NCI-H1417 (cell line): Measurements from ENCODE around the gene DLX6.
"Not testable (repeated sequence)": the region's sequence is repeated elsewhere in the genome, so short reads cannot be mapped to it uniquely, and the experiment has no call there.

ENCODE experiments used
- DNase-seq, 3 experiments: peaks; one replicate each; lab custom pipeline; 2025; lab: John Stamatoyannopoulos, UW

The DLX6 gene

DNA sequence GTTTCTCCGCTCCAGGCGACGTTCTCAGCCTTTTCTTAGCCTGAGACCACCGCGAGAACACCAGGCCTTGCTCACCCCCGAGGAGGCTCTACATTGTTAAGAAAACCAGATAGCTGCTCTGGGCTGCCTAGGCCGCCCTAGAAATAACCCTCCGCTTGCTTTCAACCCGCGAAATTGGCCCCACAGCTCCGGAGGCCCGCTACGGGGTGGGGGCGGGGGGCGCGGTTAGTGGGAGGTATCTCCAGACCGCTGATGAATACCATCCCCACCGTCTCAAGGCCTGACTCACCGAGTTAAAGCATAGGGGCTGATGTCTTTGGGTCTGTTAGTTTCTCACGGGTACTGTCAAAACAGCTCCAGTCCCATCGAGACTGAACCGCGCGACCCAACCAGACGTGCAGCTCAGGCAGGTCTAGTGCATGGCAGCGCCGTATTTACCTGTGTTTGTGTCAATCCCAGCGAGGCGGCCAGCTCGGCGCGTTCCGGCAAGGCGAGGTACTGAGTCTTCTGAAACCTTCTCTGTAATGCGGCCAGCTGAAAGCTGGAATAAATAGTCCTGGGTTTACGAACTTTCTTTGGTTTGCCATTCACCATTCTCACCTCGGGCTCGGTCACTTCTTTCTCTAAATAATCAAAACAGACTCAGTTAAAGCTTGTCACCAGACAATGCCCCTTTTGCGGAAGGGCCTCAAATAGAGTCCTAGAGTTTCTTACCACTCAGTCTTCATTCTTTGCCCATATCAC, 16.6 kb downstream of the DLX6 start:
- no peak for DNase-seq

DNA sequence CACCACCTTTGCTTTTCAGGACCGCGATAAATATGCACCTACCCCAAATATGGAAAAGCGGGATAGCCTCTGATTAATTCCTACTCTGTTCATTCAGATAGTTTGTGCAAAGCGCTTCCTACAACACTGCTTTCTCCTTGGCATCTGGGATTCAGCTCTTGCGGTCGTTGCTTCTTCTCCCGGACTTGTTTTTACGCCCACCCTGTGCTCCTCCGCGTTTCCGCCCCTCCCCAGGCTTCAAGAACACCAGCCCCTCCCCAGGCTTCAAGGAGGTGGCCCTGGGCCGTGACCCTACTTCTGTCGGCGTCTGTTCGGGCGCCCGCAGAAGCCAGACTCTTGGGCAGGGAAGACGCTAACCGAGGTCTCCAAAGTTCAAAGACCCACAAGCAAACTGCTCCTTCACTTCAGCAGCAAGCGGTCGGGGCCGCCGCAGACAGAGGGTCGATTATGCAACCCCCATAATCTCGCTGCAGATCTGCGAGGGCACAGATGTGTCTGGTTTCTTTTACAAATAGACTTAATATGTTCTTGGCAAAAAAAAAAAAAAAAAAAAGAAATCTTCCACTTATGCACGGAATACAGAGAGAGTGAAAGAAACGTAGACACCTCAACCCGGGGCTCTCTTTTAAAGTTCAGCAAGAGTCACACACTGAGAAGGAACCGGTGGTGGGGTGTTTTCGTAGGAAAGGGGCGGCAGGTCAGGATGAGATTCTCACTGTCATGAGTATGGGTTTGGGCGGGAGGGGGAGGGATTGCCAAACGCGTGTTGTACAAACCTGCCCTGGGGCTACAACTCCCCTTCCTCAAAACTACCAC, 17.3 kb downstream of the DLX6 start:
- no peak for DNase-seq

DNA sequence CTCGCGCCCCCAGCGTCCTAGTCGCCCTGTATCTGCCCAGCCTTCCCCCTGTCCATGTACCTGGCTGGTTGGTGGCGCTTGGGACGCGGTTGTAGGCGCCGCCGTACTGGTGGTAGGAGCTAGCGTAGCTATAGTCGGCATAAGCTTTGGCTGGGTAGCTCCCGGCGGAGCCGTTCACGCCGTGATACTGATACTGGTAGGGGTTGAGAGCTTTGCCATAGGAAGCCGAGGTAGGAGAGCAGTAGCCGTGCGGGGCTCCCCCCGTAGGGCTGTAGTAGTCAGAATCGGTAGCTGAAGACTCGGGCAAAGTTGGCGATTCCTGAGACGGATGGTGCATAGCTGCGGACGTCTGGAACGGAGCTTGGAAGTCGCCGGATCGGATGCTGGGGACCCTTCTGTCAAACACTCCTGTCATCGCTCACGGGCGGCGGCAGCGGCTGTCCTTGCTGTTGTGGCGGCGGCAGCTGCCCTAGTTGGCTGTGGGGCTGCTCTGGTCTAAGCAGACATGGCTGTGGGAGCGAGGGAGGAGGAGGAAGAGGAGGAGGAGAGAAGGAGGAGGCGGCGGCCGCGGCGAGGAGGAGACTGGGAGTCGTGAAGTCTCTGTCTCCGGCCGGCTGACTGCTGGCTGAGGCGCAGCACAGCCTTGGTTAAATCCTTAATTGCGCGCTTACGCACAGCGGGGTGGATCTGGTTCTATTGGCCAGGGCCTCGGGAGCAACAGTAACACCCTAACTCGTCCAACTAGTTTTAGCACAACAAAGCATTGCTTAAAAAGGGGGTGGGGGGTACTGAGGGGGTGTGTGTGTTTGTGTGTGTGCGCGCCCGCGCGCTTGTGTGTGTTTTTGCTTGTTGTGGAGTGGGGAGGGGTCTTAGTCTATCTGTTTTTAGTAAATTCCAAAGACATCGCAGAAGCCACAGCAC, 19.1 kb downstream of the DLX6 start, which contains the start of gene DLX5:
DLX5 (minus strand) TSS at position 623 of the 921 bp plus-strand sequence; CDS start at position 415, 208 bp downstream.
- peak in 1 of 3 experiments; percentile 69 for DNase-seq

DNA sequence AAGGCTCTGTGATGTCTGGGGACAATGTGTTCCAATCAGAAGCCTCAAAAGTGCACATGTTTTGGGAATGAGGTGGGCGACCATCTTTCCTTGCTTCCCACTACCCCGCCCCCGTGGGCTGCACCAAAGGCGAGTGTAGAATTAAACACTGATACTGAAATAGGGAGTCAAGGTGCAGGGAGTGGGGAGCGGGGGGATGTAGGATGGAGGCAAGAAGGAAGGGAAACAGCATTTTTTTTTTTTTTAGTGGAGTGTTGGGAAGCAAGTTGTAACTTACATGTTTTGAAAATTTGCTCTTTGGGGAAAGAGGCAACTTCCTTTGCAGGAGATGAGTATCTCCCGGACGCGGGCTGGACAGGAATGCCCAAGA, 19.8 kb downstream of the DLX6 start:
- no peak for DNase-seq

- DNase-seq: no peak
Observed at GRCh38 chr7:97025983-97026714, 20.8 kb downstream of the DLX6 start.

DNA sequence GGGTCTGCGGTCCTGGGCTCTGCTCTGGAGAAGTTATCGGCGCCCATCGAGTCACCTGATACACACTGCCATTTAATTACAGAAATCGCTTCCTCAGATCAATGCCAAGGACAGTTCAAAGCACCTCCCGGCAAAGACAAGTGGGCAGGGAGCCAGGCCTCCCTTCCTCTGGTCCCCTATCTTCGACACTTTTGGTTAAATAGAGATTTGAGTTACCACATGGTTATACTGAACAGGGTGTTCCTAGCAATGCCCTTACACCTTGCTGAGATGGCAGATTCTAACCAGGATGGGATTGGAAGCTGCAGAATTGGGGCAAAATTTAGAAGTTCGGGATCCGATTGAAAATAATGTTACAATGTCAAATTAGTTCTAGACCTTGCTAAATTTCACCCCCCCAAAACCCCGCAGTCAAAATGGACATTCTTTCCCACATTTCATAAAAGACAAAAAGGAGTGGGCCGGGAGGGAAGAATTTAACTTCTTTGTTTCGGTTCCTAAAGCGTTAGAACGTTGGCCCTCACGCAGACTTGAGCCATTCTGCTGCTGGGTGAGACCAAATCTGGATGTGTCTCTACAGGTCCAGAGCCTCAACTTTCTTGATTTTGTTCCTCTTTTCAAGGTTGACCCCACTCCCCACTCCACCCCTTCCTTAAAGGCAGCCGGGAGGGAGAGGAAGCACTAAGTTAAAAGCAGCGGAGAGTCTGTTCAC, 21.5 kb downstream of the DLX6 start:
- DNase-seq: no peak

DNA sequence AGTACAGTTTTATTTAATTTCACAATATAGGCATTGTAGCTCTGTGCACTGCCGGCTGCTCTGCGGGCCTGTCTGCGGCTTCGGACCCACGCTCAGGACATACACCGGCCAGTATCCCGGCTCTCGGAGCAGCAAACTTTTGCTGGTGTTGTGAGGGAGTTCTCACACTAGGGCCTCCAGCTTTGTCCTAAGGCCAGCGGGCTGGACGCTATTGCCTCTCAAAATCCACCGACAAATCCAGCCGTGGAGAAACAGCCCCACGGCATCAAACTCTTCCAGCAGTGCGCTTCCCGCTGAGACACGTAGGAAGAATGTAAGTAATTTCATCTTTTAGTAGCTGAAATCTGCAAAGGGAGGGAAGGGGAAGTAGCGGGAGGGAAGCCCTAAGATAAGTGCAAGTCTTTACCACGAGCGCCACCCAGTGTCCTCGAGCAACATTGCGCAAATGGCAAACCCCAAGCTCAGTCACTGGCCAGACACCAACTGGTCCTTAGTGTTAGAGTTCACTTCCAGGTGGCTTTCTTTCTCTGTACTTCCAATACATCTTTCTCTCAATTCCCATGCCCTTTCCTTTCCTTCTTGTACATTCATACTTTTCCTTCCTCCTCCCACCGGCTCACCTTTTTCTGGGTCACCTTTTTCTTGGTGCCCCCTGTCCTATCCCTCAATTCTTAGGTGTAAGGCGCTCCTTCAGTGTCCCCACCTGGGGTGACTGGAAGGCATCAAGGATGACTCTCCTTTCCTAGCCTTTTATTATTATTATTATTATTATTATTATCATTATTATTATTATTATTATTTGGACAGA, 22.3 kb downstream of the DLX6 start:
- DNase-seq: peak in 1 of 3 experiments; percentile 88

DNA sequence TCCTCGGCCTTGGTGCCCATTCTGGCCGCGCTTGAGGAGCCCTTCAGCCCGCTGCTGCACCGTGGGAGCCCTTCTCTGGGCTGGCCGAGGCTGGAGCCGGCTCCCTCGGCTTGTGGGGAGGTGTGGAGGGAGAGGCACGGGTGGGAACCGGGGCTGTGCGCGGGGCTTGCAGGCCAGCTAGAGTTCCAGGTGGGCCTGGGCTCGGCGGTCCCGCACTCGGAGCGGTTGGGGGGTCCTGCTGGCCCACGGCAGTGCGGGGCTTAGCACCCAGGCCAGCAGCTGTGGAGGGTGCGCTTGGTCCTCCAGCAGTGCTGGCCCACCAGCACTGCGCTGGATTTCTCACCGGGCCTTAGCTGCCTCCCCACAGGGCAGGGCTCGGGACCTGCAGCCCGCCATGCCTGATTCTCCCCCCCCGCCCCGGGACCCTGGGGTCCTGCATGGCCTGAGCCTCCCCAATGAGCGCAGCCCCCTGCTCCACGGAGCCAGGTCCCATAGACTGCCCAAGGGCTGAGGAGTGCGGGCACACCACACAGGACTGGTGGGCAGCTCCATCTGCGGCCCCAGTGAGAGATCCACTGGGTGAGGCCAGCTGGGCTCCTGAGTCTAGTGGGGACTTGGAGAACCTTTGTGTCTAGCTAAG, 29.0 kb downstream of the DLX6 start:
- not testable (repeated sequence) for DNase-seq

DNA sequence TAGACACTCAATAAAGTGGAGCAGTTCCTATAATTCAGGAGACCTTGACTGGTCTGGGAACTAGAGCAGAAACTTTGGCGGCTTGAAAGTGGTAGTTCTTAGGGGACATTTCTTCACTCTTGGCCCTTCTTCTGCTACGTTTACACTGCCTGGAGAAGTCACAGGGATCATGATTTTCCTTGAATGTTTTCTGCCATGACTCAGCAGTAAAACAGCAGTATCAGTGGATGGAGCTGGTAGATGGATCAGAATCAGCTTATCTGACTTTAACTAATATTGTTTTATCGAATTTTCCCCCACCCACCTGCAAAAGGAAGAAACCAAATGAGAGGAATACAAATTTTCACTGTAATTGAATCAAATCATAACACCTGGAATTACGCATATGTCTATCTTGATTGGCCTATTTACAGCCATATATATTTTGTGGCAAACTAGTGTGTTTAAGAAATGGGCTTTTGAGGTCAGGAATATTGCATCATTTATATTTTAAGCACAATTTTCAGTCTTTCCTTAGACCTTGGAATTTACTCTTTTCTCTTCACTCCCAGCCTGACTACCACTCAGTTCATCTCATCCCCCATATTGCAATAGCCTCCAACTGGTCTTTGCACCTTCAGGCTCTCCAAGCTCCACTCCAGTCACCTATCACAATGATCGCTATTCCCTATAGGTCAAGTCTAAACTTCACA, 34.2 kb downstream of the DLX6 start:
- no peak for DNase-seq

DNA sequence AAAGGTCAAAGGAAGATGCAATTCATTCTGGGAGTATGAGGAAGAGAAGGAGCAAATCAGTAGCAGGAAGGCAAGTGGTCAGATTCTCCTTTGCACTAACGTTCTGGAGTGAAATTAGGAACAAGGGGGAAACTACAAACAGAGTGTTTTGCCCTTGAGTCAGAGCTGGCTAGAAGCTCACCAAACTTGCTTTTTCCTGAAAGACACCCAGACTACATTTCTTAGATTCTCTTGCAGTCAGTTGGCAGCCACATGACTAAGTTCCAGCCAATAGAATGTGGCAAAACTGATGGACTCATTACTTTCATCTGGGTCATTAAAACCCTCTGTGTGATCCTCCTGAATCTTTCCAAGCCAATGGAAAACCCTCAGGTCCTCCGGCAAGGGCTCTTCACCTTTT, 37.9 kb downstream of the DLX6 start:
- no peak for DNase-seq
